AG04449 (cell line): Measurements from ENCODE around the gene YWHAH.

Experiments used
- CTCF ChIA-PET: fragments of 350-600 bp; formaldehyde crosslinking; extraction: SDS; loops from one replicate; lab custom pipeline; 2021; ENCODE audit warnings: antibody characterized with exemption; lab: Yijun Ruan, JAX
- POLR2A ChIA-PET: fragments of 400-600, 350-600 bp; formaldehyde crosslinking; extraction: SDS; loops from one replicate; lab custom pipeline; 2020; ENCODE audit warnings: antibody characterized with exemption, inconsistent platforms; lab: Yijun Ruan, JAX
- DNase-seq: peaks from one replicate; pipeline ENCODE4 v3.0.0-alpha.2; 2010; ENCODE audit warnings: low read depth, low spot score
- H3K4me3 ChIP-seq: 2 replicates; pipeline ENCODE4 v1.5.1; 2011; ENCODE audit warnings: low read depth, mild to moderate bottlenecking, control low read depth, low read length
- TF ChIP-seq, protein P1 (sequence below): IDR thresholded peaks from one replicate; pipeline ENCODE4 v1.5.1; 2011; ENCODE audit warnings: mild to moderate bottlenecking, moderate library complexity, low read length, control low read depth, inconsistent platforms; ENCODE audit not compliant: insufficient read depth; ENCODE audit errors: missing control alignments

Gene YWHAH

DNA sequence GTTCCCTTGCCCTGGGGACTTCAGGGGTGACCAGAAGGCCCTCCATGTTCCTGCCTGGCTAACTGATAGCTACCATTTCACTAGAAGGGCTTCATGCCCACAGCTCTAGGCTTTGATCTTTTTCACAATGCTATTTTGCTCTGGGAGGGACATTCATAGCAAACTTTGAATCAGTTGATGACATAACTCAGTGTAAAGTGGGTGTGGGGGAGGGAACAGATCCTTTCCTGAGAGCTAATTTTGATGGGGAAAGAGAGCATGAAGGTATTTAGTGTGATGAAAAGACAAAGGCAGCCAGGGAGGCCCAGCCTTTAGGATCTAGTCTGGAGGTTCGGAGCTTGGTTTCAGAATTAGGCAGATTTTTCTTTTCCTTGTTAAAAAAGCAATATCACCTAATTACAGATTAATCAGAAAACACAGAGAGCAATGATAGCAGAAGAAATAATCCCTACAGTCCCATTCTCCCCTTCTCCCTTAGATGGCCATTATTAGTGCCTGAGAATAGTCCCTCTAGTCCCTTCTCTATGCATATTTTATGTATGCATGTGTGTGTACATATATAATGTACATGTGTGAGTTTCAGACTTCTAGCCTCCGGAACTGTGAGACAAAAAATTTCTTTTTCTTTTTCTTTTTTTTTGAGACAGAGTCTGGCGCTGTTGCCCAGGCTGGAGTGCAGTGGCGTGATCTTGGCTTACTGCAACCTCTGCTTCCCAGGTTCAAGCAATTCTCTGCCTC lies 46.9 kb downstream of the YWHAH start:
- TF ChIP-seq, protein P1, sequence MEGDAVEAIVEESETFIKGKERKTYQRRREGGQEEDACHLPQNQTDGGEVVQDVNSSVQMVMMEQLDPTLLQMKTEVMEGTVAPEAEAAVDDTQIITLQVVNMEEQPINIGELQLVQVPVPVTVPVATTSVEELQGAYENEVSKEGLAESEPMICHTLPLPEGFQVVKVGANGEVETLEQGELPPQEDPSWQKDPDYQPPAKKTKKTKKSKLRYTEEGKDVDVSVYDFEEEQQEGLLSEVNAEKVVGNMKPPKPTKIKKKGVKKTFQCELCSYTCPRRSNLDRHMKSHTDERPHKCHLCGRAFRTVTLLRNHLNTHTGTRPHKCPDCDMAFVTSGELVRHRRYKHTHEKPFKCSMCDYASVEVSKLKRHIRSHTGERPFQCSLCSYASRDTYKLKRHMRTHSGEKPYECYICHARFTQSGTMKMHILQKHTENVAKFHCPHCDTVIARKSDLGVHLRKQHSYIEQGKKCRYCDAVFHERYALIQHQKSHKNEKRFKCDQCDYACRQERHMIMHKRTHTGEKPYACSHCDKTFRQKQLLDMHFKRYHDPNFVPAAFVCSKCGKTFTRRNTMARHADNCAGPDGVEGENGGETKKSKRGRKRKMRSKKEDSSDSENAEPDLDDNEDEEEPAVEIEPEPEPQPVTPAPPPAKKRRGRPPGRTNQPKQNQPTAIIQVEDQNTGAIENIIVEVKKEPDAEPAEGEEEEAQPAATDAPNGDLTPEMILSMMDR: no peak
- ChIA-PET POLR2A (no interaction called here), CTCF (interaction anchor here (1.0 to 1.7 kb wide), 2 partner anchors 14 to 21 kb away, joined by 3 to 5 read pairs; no protein-coding TSS in a partner anchor)
- H3K4me3 ChIP-seq: no peak overlapping the region
- DNase-seq: no peak

DNA sequence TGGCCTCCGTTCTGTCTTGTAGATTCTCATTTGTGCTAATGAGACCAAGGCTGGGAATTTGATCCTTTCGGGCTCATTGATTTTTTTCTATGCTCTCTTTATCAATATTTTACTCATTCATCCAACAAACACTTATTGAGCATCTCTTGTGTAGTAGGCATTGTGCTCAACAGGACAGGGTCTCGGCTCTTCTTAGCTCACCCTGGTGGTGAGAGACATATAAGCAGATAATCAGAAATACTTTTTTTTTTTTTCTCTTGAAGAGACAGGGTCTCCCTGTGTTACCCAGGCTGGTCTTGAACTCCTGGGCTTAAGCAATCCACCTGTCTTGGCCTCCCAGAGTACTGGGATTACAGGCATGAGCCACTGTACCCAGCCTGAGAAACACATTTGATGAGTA lies 50.7 kb downstream of the YWHAH start:
- DNase-seq: no peak
- POLR2A ChIA-PET: interaction anchor here (0.8 kb wide), 1 partner anchor 56 kb away, joined by 3 read pairs; no protein-coding TSS in a partner anchor
- TF ChIP-seq, protein P1: no peak
- H3K4me3 ChIP-seq: no peak overlapping the region
- CTCF ChIA-PET: interaction anchor here (0.7 kb wide), 1 partner anchor 17 kb away, joined by 3 read pairs; no protein-coding TSS in a partner anchor

DNA sequence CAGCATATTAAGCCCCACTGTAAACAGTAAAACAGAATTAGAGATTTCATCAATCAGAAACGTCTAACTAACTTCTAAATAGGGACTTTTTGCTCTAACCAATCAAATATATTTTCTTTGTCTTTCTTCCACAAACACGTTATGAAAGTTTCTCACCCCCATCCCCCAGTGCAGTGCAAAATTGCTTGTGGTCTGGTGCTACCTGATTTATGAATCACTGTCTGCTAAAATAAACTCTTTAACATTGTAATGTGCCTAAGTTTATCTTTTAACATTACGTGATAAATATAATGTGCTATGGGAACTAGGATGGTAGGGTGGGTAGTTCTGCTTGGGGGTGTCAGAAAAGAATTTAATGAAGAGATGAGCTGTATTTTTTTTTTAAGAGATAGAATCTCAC lies 51.5 kb downstream of the YWHAH start:
- TF ChIP-seq, protein P1: no peak
- DNase-seq: no peak
- H3K4me3 ChIP-seq: no peak overlapping the region
- POLR2A ChIA-PET: no interaction called here
- CTCF ChIA-PET: interaction anchor here (1.1 kb wide), 1 partner anchor 25 kb away, joined by 5 read pairs; no protein-coding TSS in a partner anchor

DNA sequence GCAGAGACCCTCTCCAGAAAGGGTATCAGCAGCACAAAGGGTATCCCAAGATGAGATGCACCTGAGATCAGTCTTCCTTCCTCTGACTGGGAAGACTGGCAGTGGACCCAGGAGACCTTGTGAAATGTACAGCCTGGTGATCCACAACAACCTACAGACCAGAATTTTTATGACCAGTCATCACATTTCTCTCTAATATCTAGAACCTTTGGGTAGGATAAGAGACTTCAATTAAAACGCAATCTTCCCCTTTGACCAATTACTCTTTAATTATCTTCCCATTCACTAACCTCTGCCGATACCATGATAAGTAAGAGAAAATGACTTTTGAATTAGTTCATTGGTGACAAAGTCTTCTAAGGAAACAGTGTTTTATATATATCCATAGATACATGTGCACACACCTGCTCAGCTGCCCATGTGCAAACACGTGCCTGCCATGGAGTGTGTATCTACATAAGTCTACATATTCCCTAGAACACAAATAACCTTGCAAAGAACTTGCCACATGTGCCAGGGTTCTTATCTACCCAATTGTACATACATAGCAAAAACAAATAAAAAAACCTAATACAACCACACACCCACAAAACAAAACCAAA lies 54.5 kb downstream of the YWHAH start:
- CTCF ChIA-PET: no interaction called here
- TF ChIP-seq, protein P1: no peak
- POLR2A ChIA-PET: no interaction called here
- DNase-seq: no peak
- no peak overlapping the region for H3K4me3 ChIP-seq

DNA sequence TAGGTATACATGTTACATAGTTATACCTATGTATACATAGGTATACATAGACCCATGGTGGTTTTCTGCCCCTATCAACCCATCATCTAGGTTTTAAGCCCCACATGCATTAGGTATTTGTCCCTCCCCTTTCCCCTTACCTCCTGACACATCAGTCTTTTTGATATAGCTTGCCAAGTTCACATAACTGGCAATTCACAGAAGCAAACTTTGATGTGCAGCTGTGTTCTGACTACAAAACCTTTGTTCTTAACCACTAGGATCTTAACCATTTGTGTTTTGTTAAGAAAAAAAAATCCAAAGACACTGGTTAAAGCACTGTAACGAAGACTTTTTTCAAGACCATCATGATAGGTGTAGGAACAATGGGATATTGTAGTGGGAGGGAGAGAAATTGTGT lies 55.8 kb downstream of the YWHAH start:
- DNase-seq: no peak
- TF ChIP-seq, protein P1: no peak
- no peak overlapping the region for H3K4me3 ChIP-seq
- CTCF ChIA-PET: no interaction called here
- POLR2A ChIA-PET: no interaction called here

DNA sequence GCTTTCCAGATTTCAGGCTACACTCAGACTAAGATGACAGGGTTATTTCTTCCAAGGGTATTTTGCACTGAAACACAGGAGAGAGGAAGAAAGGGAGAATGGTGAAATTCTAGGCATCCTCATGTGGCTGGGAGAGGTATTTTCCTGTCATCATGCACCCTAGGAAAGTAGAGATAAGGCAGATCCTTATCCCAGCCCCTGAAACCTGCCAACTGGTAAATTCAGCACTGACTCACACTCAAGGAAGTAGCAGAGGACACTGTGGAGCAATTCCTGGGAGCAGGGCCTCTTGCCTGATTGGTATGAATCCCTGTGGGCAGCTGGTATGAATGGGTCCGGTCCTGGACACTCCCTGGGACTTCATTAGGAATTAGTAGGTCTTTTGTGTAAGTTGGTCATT lies 61.1 kb downstream of the YWHAH start:
- POLR2A ChIA-PET: no interaction called here
- no peak for DNase-seq
- H3K4me3 ChIP-seq: no peak overlapping the region
- CTCF ChIA-PET: no interaction called here
- TF ChIP-seq, protein P1: no peak
